Endothelial cell of umbilical vein (primary cell): ENCODE measurements around the gene PKN2. TPM values are rescaled to one million over a fixed set of nuclear protein-coding genes. Genes with fewer than 3 reads are reported as not detected.
"Not testable (repeated sequence)": the region's sequence is repeated elsewhere in the genome, so short reads cannot be mapped to it uniquely, and the experiment has no call there.

Experiments used
- BruUV-seq: library from RNA; stranded (reverse); fragments of 400-500 nt; replicated peaks from 2 replicates; lab custom pipeline; 2021; lab: Mats Ljungman, UMichigan
- CTCF ChIA-PET: fragments of 300-600, 350-600 bp; sonication (Branson Sonifier 250); formaldehyde crosslinking; loops from one replicate; lab custom pipeline; 2021; ENCODE audit warnings: antibody characterized with exemption, inconsistent platforms; lab: Charles Lee
- POLR2A ChIA-PET: fragments of 300-600, 350-600 bp; sonication (Branson Sonifier 250); formaldehyde crosslinking; loops from one replicate; lab custom pipeline; 2021; ENCODE audit warnings: antibody characterized with exemption, inconsistent platforms; lab: Charles Lee
- DNase-seq: peaks from one replicate; pipeline ENCODE4 v3.0.0-alpha.2; 2011; ENCODE audit warnings: low read depth, low spot score
- FAIRE-seq: peaks from 2 replicates; lab custom pipeline; 2011; peaks lifted over from hg19 to GRCh38; lab: Jason Lieb, UNC
- H2AFZ ChIP-seq: 2 replicates; pipeline ENCODE4 v1.6.0; 2012; ENCODE audit warnings: low read depth, low read length, control low read depth, inconsistent platforms
- H3K27ac ChIP-seq: 2 replicates; pipeline ENCODE4 v1.5.1; 2011; ENCODE audit warnings: low read depth, mild to moderate bottlenecking, control low read depth, low read length, moderate library complexity; ENCODE audit not compliant: insufficient read depth
- H3K27me3 ChIP-seq, 2 experiments: 2 replicates each; pipeline versions ENCODE4 v1.6.0 to v1.6.1; 2011; ENCODE audit warnings: low read length in 2 of 2, mixed read lengths in 1 of 2; ENCODE audit not compliant: control insufficient read depth in 2 of 2, insufficient read depth in 2 of 2
- H3K36me3 ChIP-seq, 2 experiments: 2 replicates in 1 of 2; 3 replicates in 1 of 2; pipeline ENCODE4 v1.5.1; 2011; ENCODE audit warnings: low read length in 2 of 2, mild to moderate bottlenecking in 1 of 2, moderate library complexity in 1 of 2; ENCODE audit not compliant: control insufficient read depth in 2 of 2, insufficient read depth in 2 of 2; ENCODE audit errors: extremely low read depth in 1 of 2
- H3K4me1 ChIP-seq: 3 replicates; pipeline ENCODE4 v1.5.1; 2011; ENCODE audit warnings: mild to moderate bottlenecking, low read length; ENCODE audit not compliant: control insufficient read depth, insufficient read depth; ENCODE audit errors: extremely low read depth
- H3K4me2 ChIP-seq: 2 replicates; pipeline ENCODE4 v1.6.1; 2011; ENCODE audit warnings: low read length, control low read depth, mixed read lengths; ENCODE audit not compliant: insufficient read depth
- H3K4me3 ChIP-seq, 3 experiments: fragments of 200-600 bp in 1 of 3; sonication (generic), shearing (Covaris generic) in 1 of 3; replicated peaks in 1 of 3; 2 replicates each; pipeline ENCODE4 v1.5.1; 2011 to 2016; ENCODE audit warnings: control low read depth in 3 of 3, low read length in 3 of 3, mild to moderate bottlenecking in 2 of 3, inconsistent platforms in 1 of 3, low read depth in 1 of 3, moderate library complexity in 1 of 3; ENCODE audit not compliant: insufficient read depth in 1 of 3
- H3K79me2 ChIP-seq: 2 replicates; pipeline ENCODE4 v1.6.0; 2012; ENCODE audit warnings: low read length, inconsistent platforms; ENCODE audit not compliant: control insufficient read depth, insufficient read depth
- H3K9ac ChIP-seq: replicated peaks from 2 replicates; pipeline ENCODE3; 2011; ENCODE audit warnings: low read length, control low read depth; ENCODE audit not compliant: insufficient read depth; ENCODE audit errors: extremely low read depth
- H3K9me1 ChIP-seq: replicated peaks from 3 replicates; pipeline ENCODE4 v1.6.0; 2011; ENCODE audit warnings: mild to moderate bottlenecking, low read length; ENCODE audit not compliant: control insufficient read depth, insufficient read depth; ENCODE audit errors: extremely low read depth
- H3K9me3 ChIP-seq: replicated peaks from 2 replicates; pipeline ENCODE4 v1.5.1; 2012; ENCODE audit warnings: low read length, inconsistent platforms; ENCODE audit not compliant: control insufficient read depth, insufficient read depth
- H4K20me1 ChIP-seq: replicated peaks from 2 replicates; pipeline ENCODE3; 2011; ENCODE audit warnings: mild to moderate bottlenecking, low read length; ENCODE audit not compliant: control insufficient read depth, insufficient read depth; ENCODE audit errors: extremely low read depth
- EZH2 ChIP-seq: IDR thresholded peaks from 2 replicates; pipeline ENCODE4 v1.6.1; 2012; ENCODE audit warnings: borderline replicate concordance, low read depth, mild to moderate bottlenecking, moderate library complexity, low read length, inconsistent platforms; ENCODE audit not compliant: severe bottlenecking
- FOS ChIP-seq: IDR thresholded peaks from 2 replicates; pipeline ENCODE4 v1.6.1; 2011; ENCODE audit warnings: mild to moderate bottlenecking, low read length, moderate library complexity, borderline replicate concordance; ENCODE audit not compliant: insufficient read depth
- GATA2 ChIP-seq: IDR thresholded peaks from 2 replicates; pipeline ENCODE4 v1.7.0; 2011; ENCODE audit warnings: low read depth, mild to moderate bottlenecking, moderate library complexity, mixed read lengths, low read length; ENCODE audit not compliant: insufficient read length, insufficient read depth
- JUN ChIP-seq: IDR thresholded peaks from 2 replicates; pipeline ENCODE4 v1.6.1; 2011; ENCODE audit warnings: borderline replicate concordance, low read depth; ENCODE audit not compliant: insufficient read length, insufficient read depth
- MYC ChIP-seq: IDR thresholded peaks from one replicate; pipeline ENCODE4 v1.6.1; 2011; ENCODE audit warnings: mild to moderate bottlenecking, low read depth, low read length
- POLR2A ChIP-seq: IDR thresholded peaks from 2 replicates; pipeline ENCODE4 v1.6.1; 2012; ENCODE audit warnings: low read depth, mild to moderate bottlenecking, control low read depth, low read length
- POLR2AphosphoS5 ChIP-seq: IDR thresholded peaks from 2 replicates; pipeline ENCODE4 v1.6.1; 2012; ENCODE audit warnings: low read depth, mild to moderate bottlenecking, control low read depth, low read length, moderate library complexity; ENCODE audit not compliant: insufficient read depth
- dilution Hi-C: fragments of 300-500 bp; cut with MboI; formaldehyde crosslinking; loops from one replicate; pipeline ENCODE4 v1.15.0; 2019; ENCODE audit warnings: low sequenced_read_pairs; ENCODE audit not compliant: extremely low pct_ligation_motif_present
- intact Hi-C: fragments of 100-400 bp; cut with micrococcal nuclease; formaldehyde crosslinking; loops from one replicate; pipeline ENCODE4 v1.10.0; 2022
- polyA plus RNA-seq, 4 experiments: library from polyadenylated mRNA; depleted of rRNA in 3 of 4; stranded (reverse) in 3 of 4; unstranded in 1 of 4; fragments of >200 nt; gene quantifications; 2 replicates each; pipeline versions ENCODE4 v1.2.1 to v1.2.3, GENCODE V29; 2011 to 2012; ENCODE audit warnings: missing spikeins in 1 of 4
- total RNA-seq: library from RNA; stranded (reverse); gene quantifications from 2 replicates; pipeline ENCODE4 v1.2.3, GENCODE V29; 2021
- TF ChIP-seq, protein P1 (sequence below): IDR thresholded peaks from 2 replicates; pipeline ENCODE4 v1.6.1; 2011; ENCODE audit not compliant: insufficient read depth, insufficient read length
- TF ChIP-seq, protein P2 (sequence below), 2 donors: IDR thresholded peaks; 1 replicate in 1 of 2; 2 replicates in 1 of 2; pipeline ENCODE4 v1.5.1; 2011; ENCODE audit warnings: low read length in 2 of 2, mild to moderate bottlenecking in 2 of 2, moderate library complexity in 2 of 2, control low read depth in 1 of 2, inconsistent platforms in 1 of 2, low read depth in 1 of 2; ENCODE audit not compliant: insufficient read depth in 1 of 2; ENCODE audit errors: extremely low read depth in 1 of 2

PKN2 gene
- total and polyA plus RNA-seq, 2 donors (not counting 3 experiments of a cell fraction or from before 2014, with no cell fraction given): 11.5 to 47.3 TPM

DNA sequence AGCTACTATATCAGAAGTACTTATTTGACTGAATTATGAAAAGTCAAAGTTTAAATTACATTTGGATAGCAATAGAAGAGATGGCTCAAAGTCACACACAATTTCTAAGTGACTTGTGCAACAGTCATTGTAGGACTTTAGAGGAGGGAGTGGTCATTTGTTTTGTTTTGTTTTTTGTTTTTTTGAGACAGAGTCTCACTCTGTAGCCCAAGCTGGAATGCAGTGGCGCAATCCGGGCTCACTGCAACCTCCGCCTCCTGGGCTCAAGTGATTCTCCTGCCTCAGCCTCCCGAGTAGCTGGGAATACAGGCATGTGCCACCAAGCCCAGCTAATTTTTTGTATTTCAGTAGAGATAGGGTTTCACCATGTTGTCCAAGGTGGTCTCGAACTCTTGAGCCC lies 17.7 kb downstream of the PKN2 start:
- H3K27me3 ChIP-seq, H2AFZ ChIP-seq, H3K9me3 ChIP-seq, BruUV-seq, POLR2A ChIA-PET, H3K9ac ChIP-seq, intact Hi-C loops, DNase-seq, H3K4me2 ChIP-seq, H4K20me1 ChIP-seq, FAIRE-seq, H3K36me3 ChIP-seq, H3K9me1 ChIP-seq, dilution Hi-C loops, H3K4me3 ChIP-seq, H3K27ac ChIP-seq: not testable (repeated sequence)
- Histone ChIP-seq H3K4me1 (peaks cover 29% of the 10 kb centered on the region), H3K79me2 (peaks cover 79% of the 10 kb centered on the region)
- CTCF ChIA-PET: interaction anchor here (1.1 to 2.6 kb wide), 3 partner anchors 16 to 189 kb away, joined by 4 to 13 read pairs (median 7); partner anchors contain the start of genes GTF2B and PKN2

DNA sequence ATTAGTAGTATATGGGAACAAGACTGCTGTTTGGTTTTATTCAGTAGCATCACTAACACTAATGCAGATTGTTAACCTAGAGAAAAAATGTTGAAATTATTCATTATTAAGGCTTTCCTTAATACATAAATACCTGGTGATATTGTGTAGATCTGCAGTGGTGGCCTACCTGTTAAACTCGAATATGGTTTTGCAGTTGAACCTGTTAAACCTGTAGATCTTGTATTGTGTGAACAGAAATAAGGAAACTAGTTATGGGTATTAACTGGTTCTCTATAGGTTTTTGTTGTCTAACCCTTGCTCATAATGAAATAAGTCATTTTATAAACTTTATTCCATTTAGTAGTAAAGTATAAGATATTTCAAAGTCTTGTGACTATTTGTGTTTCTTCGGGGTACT lies 23.9 kb downstream of the PKN2 start:
- no peak for DNase-seq
- Histone ChIP-seq H3K9me3 (no peaks in the 10 kb centered on the region), H3K27me3 (no peaks in the 10 kb centered on the region), H3K4me1 (no peaks in the 10 kb centered on the region), H4K20me1 (peaks cover 2% of the 10 kb centered on the region), H3K36me3 (no peaks in the 10 kb centered on the region), H3K79me2 (peaks cover 69% of the 10 kb centered on the region), H3K4me2 (no peak overlapping the region), H3K9ac (no peak overlapping the region), H3K4me3 (no peak overlapping the region), H3K27ac (no peak overlapping the region), H3K9me1 (no peaks in the 10 kb centered on the region), H2AFZ (no peak overlapping the region)
- dilution Hi-C loops (no loop called here), intact Hi-C loops (no loop called here)
- CTCF ChIA-PET: no interaction called here
- no TSS peak for BruUV-seq
- POLR2A ChIA-PET: no interaction called here
- TF ChIP-seq MYC (no peak), GATA2 (no peak), EZH2 (no peak), POLR2A (no peak), POLR2AphosphoS5 (no peak), JUN (no peak), FOS (no peak)
- TF ChIP-seq, protein P1, sequence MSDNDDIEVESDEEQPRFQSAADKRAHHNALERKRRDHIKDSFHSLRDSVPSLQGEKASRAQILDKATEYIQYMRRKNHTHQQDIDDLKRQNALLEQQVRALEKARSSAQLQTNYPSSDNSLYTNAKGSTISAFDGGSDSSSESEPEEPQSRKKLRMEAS: no peak
- TF ChIP-seq, protein P2, sequence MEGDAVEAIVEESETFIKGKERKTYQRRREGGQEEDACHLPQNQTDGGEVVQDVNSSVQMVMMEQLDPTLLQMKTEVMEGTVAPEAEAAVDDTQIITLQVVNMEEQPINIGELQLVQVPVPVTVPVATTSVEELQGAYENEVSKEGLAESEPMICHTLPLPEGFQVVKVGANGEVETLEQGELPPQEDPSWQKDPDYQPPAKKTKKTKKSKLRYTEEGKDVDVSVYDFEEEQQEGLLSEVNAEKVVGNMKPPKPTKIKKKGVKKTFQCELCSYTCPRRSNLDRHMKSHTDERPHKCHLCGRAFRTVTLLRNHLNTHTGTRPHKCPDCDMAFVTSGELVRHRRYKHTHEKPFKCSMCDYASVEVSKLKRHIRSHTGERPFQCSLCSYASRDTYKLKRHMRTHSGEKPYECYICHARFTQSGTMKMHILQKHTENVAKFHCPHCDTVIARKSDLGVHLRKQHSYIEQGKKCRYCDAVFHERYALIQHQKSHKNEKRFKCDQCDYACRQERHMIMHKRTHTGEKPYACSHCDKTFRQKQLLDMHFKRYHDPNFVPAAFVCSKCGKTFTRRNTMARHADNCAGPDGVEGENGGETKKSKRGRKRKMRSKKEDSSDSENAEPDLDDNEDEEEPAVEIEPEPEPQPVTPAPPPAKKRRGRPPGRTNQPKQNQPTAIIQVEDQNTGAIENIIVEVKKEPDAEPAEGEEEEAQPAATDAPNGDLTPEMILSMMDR (IDR thresholded peaks at IDR 0.05; ENCODE audit: extremely low read depth in 1 of 2, insufficient read depth in 1 of 2, low read depth in 1 of 2, low read length in 2 of 2): no peak
- no peak for FAIRE-seq

DNA sequence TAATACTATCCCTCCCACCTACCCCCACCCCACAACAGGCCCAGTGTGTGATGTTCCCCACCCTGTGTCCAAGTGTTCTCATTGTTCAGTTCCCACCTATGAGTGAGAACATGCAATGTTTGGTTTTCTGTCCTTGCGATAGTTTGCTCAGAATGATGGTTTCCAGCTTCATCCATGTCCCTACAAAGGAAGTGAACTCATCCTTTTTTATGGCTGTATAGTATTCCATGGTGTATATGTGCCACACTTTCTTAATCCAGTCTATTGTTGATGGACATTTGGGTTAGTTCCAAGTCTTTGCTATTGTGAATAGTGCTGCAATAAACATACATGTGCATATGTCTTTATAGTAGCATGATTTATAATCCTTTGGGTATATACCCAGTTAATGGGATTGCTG lies 28.8 kb downstream of the PKN2 start:
- H3K27ac ChIP-seq, H3K4me2 ChIP-seq, H3K27me3 ChIP-seq, intact Hi-C loops, DNase-seq, H3K9me3 ChIP-seq, CTCF ChIA-PET, H3K36me3 ChIP-seq, H3K9ac ChIP-seq, dilution Hi-C loops, H3K9me1 ChIP-seq, H3K4me3 ChIP-seq, FAIRE-seq, H2AFZ ChIP-seq, BruUV-seq, POLR2A ChIA-PET, H4K20me1 ChIP-seq, H3K4me1 ChIP-seq: not testable (repeated sequence)
- H3K79me2 ChIP-seq: peaks cover 55% of the 10 kb centered on the region
